IgD-negative memory B cell (primary cell): ENCODE data around the gene WFDC9. TPM values are rescaled to one million over a fixed set of nuclear protein-coding genes. Genes with fewer than 3 reads are reported as not detected.
"Not testable (repeated sequence)": the region's sequence is repeated elsewhere in the genome, so short reads cannot be mapped to it uniquely, and the experiment has no call there.

Source experiments
- H3K27ac Mint-ChIP-seq, 3 donors: one replicate each; pipeline ENCODE4 v1.8.0; 2020 to 2022; ENCODE audit warnings: mild to moderate bottlenecking in 3 of 3, mixed read lengths in 3 of 3, moderate library complexity in 1 of 3
- H3K27me3 Mint-ChIP-seq: one replicate; pipeline ENCODE4 v1.8.0; 2021; ENCODE audit warnings: mixed read lengths
- H3K36me3 Mint-ChIP-seq: one replicate; pipeline ENCODE4 v1.8.0; 2020; ENCODE audit warnings: mild to moderate bottlenecking, mixed read lengths
- H3K4me1 Mint-ChIP-seq, 3 donors: one replicate each; pipeline ENCODE4 v1.8.0; 2020 to 2022; ENCODE audit warnings: mixed read lengths in 3 of 3, mild to moderate bottlenecking in 1 of 3
- H3K4me3 Mint-ChIP-seq, 4 donors: one replicate each; pipeline ENCODE4 v1.8.0; 2020 to 2022; ENCODE audit warnings: mild to moderate bottlenecking in 4 of 4, mixed read lengths in 4 of 4, moderate library complexity in 3 of 4
- H3K9me3 Mint-ChIP-seq, 3 donors: one replicate each; pipeline ENCODE4 v1.8.0; 2020 to 2021; ENCODE audit warnings: mixed read lengths in 3 of 3, mild to moderate bottlenecking in 1 of 3
- polyA plus RNA-seq: library from polyadenylated mRNA; unstranded; fragments of 300-500 nt; fragmentation: Illumina TruSeq; gene quantifications from one replicate; pipeline ENCODE4 v1.2.3, GENCODE V29; 2021

The WFDC9 gene
- polyA plus RNA-seq, 1 donor from 2014 or later = not detected

- H3K9me3 Mint-ChIP-seq = peaks cover 0 to 12% (median 3%) of the 10 kb centered on the region in 3 donors
- no peak overlapping the region for H3K4me3 Mint-ChIP-seq
- H3K27me3 Mint-ChIP-seq = peaks cover 12% of the 10 kb centered on the region
- H3K36me3 Mint-ChIP-seq = no peaks in the 10 kb centered on the region
- H3K27ac Mint-ChIP-seq = no peak overlapping the region
- peaks cover 0 to 3% (median 0%) of the 10 kb centered on the region in 3 donors for H3K4me1 Mint-ChIP-seq
These were observed 4.5 kb downstream of the WFDC9 start for GRCh38 chr20:45626540-45626939.

GRCh38 chr20:45621593-45621992 is 9.5 kb downstream of the WFDC9 start:
- H3K27ac Mint-ChIP-seq = no peak overlapping the region

GRCh38 chr20:45617591-45617990 is 13.5 kb downstream of the WFDC9 start:
- H3K4me3 Mint-ChIP-seq = no peak overlapping the region
- H3K4me1 Mint-ChIP-seq = peaks cover 0 to 1% (median 0%) of the 10 kb centered on the region in 3 donors
- H3K27ac Mint-ChIP-seq = no peak overlapping the region
- H3K36me3 Mint-ChIP-seq = peaks cover 3% of the 10 kb centered on the region
- peaks cover 0 to 5% (median 2%) of the 10 kb centered on the region in 3 donors for H3K9me3 Mint-ChIP-seq
- no peaks in the 10 kb centered on the region for H3K27me3 Mint-ChIP-seq

More at GRCh38 chr20:45621593-45621992, 9.5 kb downstream of the WFDC9 start:
- peaks cover 0 to 16% (median 3%) of the 10 kb centered on the region in 3 donors for H3K9me3 Mint-ChIP-seq
- H3K27me3 Mint-ChIP-seq = peaks cover 4% of the 10 kb centered on the region
- H3K4me3 Mint-ChIP-seq = no peak overlapping the region
- peaks cover 0 to 1% (median 0%) of the 10 kb centered on the region in 3 donors for H3K4me1 Mint-ChIP-seq
- peaks cover 3% of the 10 kb centered on the region for H3K36me3 Mint-ChIP-seq

- Mint-ChIP-seq H3K36me3 (peaks cover 4% of the 10 kb centered on the region), H3K4me1 (no peaks in the 10 kb centered on the region), H3K27me3 (peaks cover 5% of the 10 kb centered on the region), H3K9me3 (peaks cover 2 to 13% (median 4%) of the 10 kb centered on the region in 3 donors), H3K27ac (no peak overlapping the region), H3K4me3 (no peak overlapping the region)
These were observed 18.8 kb downstream of the WFDC9 start for GRCh38 chr20:45612314-45612713.

GRCh38 chr20:45611054-45611453 is 20.0 kb downstream of the WFDC9 start:
- Mint-ChIP-seq H3K36me3 (peaks cover 6% of the 10 kb centered on the region), H3K9me3 (peaks cover 2 to 16% (median 10%) of the 10 kb centered on the region in 3 donors), H3K4me3 (no peak overlapping the region), H3K27ac (no peak overlapping the region), H3K4me1 (no peaks in the 10 kb centered on the region), H3K27me3 (peaks cover 9% of the 10 kb centered on the region)

- H3K27ac Mint-ChIP-seq = no peak overlapping the region
- H3K36me3 Mint-ChIP-seq = peaks cover 6% of the 10 kb centered on the region
- H3K27me3 Mint-ChIP-seq = peaks cover 14% of the 10 kb centered on the region
- H3K9me3 Mint-ChIP-seq = peaks cover 10 to 19% (median 16%) of the 10 kb centered on the region in 3 donors
- no peak overlapping the region for H3K4me3 Mint-ChIP-seq
- no peaks in the 10 kb centered on the region for H3K4me1 Mint-ChIP-seq
These were observed 23.3 kb downstream of the WFDC9 start for GRCh38 chr20:45607810-45608209.

GRCh38 chr20:45595235-45595634 is 35.8 kb downstream of the WFDC9 start:
- Mint-ChIP-seq H3K27me3 (peaks cover 12% of the 10 kb centered on the region), H3K27ac (no peak overlapping the region), H3K4me1 (peaks cover 0 to 1% (median 1%) of the 10 kb centered on the region in 3 donors), H3K9me3 (no peaks in the 10 kb centered on the region), H3K36me3 (no peaks in the 10 kb centered on the region), H3K4me3 (no peak overlapping the region)

GRCh38 chr20:45593498-45593897 is 37.6 kb downstream of the WFDC9 start:
- Mint-ChIP-seq H3K27ac (no peak overlapping the region), H3K27me3 (peaks cover 8% of the 10 kb centered on the region), H3K9me3 (no peaks in the 10 kb centered on the region), H3K4me1 (peaks cover 0 to 1% (median 1%) of the 10 kb centered on the region in 3 donors), H3K4me3 (no peak overlapping the region), H3K36me3 (no peaks in the 10 kb centered on the region)

- no peak overlapping the region for H3K4me3 Mint-ChIP-seq
- no peaks in the 10 kb centered on the region for H3K9me3 Mint-ChIP-seq
- H3K4me1 Mint-ChIP-seq = peaks cover 0 to 1% (median 1%) of the 10 kb centered on the region in 3 donors
- no peaks in the 10 kb centered on the region for H3K36me3 Mint-ChIP-seq
- H3K27me3 Mint-ChIP-seq = peaks cover 5% of the 10 kb centered on the region
- no peak overlapping the region for H3K27ac Mint-ChIP-seq
These were observed 38.4 kb downstream of the WFDC9 start for GRCh38 chr20:45592574-45593189.

- Mint-ChIP-seq H3K9me3 (no peaks in the 10 kb centered on the region), H3K27ac (no peak overlapping the region), H3K4me3 (no peak overlapping the region), H3K4me1 (peaks cover 0 to 1% (median 1%) of the 10 kb centered on the region in 3 donors), H3K27me3 (peaks cover 3% of the 10 kb centered on the region), H3K36me3 (no peaks in the 10 kb centered on the region)
These were observed 41.4 kb downstream of the WFDC9 start for GRCh38 chr20:45589725-45590124.

GRCh38 chr20:45588800-45589199 is 42.3 kb downstream of the WFDC9 start:
- no peak overlapping the region for H3K27ac Mint-ChIP-seq
- H3K36me3 Mint-ChIP-seq = no peaks in the 10 kb centered on the region
- H3K9me3 Mint-ChIP-seq = no peaks in the 10 kb centered on the region
- H3K4me3 Mint-ChIP-seq = no peak overlapping the region
- H3K4me1 Mint-ChIP-seq = peaks cover 0 to 1% (median 1%) of the 10 kb centered on the region in 3 donors
- peaks cover 3% of the 10 kb centered on the region for H3K27me3 Mint-ChIP-seq

GRCh38 chr20:45585986-45586385 is 45.1 kb downstream of the WFDC9 start:
- H3K4me1 Mint-ChIP-seq, H3K36me3 Mint-ChIP-seq, H3K9me3 Mint-ChIP-seq, H3K4me3 Mint-ChIP-seq, H3K27ac Mint-ChIP-seq, H3K27me3 Mint-ChIP-seq: not testable (repeated sequence)

GRCh38 chr20:45584294-45584693 is 46.8 kb downstream of the WFDC9 start:
- H3K4me1 Mint-ChIP-seq, H3K36me3 Mint-ChIP-seq, H3K27ac Mint-ChIP-seq, H3K27me3 Mint-ChIP-seq, H3K4me3 Mint-ChIP-seq, H3K9me3 Mint-ChIP-seq: not testable (repeated sequence)

- no peaks in the 10 kb centered on the region for H3K4me1 Mint-ChIP-seq
- H3K9me3 Mint-ChIP-seq = no peaks in the 10 kb centered on the region
- peaks cover 1% of the 10 kb centered on the region for H3K27me3 Mint-ChIP-seq
- H3K27ac Mint-ChIP-seq = no peak overlapping the region
- H3K4me3 Mint-ChIP-seq = no peak overlapping the region
- no peaks in the 10 kb centered on the region for H3K36me3 Mint-ChIP-seq
These were observed 47.6 kb downstream of the WFDC9 start for GRCh38 chr20:45583502-45583901.

GRCh38 chr20:45581702-45582101 is 49.4 kb downstream of the WFDC9 start:
- Mint-ChIP-seq H3K27ac (no peak overlapping the region), H3K4me1 (no peaks in the 10 kb centered on the region)

GRCh38 chr20:45579184-45579583 is 51.9 kb downstream of the WFDC9 start, which contains the start of gene WFDC8:
WFDC8 (minus strand) TSS chr20:45579284; CDS start chr20:45579247, 37 bp downstream.
- Mint-ChIP-seq H3K36me3 (no peaks in the 10 kb centered on the region), H3K9me3 (no peaks in the 10 kb centered on the region), H3K27me3 (peaks cover 3% of the 10 kb centered on the region), H3K27ac (no peak within 1 kb of the TSS), H3K4me1 (no peaks in the 10 kb centered on the region), H3K4me3 (no peak within 1 kb of the TSS)

More at GRCh38 chr20:45581702-45582101, 49.4 kb downstream of the WFDC9 start:
- H3K4me3 Mint-ChIP-seq = no peak overlapping the region
- no peaks in the 10 kb centered on the region for H3K9me3 Mint-ChIP-seq
- peaks cover 3% of the 10 kb centered on the region for H3K27me3 Mint-ChIP-seq
- H3K36me3 Mint-ChIP-seq = no peaks in the 10 kb centered on the region
